AG09309 (cell line): ENCODE measurements around the gene OR52H1.

Experiments
- DNase-seq: peaks from one replicate; pipeline ENCODE4 v3.0.0-alpha.2; 2010; ENCODE audit warnings: low read depth
- H3K4me3 ChIP-seq: 2 replicates; pipeline ENCODE4 v1.5.1; 2011; ENCODE audit warnings: mild to moderate bottlenecking, low read depth, low read length, moderate library complexity; ENCODE audit not compliant: control insufficient read depth
- TF ChIP-seq, protein P1 (sequence below): IDR thresholded peaks from 2 replicates; pipeline ENCODE4 v1.5.1; 2011; ENCODE audit warnings: mild to moderate bottlenecking, low read depth, low read length, inconsistent platforms; ENCODE audit not compliant: insufficient read depth, control insufficient read depth; ENCODE audit errors: missing control alignments

OR52H1 gene

DNA sequence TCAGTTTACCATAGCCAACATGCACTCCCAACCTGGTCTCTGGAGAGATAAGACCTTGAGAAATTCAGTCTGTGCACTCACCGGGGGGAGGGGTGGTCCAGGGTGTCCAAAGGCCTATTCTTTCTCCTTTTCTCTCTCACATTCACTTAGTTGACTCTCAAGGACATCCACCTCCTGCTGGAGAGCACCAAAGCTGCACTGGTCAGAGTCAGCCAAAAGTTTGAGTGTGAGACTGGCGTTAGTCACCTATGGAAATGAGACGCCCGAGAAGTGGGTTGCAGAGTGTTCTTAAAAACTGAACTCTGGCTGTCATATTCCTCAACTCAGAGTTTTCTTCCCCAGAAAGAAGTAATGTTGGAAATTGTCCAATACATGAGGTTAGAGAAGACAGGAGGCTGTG is 26.8 kb downstream of the OR52H1 start:
- TF ChIP-seq, protein P1, sequence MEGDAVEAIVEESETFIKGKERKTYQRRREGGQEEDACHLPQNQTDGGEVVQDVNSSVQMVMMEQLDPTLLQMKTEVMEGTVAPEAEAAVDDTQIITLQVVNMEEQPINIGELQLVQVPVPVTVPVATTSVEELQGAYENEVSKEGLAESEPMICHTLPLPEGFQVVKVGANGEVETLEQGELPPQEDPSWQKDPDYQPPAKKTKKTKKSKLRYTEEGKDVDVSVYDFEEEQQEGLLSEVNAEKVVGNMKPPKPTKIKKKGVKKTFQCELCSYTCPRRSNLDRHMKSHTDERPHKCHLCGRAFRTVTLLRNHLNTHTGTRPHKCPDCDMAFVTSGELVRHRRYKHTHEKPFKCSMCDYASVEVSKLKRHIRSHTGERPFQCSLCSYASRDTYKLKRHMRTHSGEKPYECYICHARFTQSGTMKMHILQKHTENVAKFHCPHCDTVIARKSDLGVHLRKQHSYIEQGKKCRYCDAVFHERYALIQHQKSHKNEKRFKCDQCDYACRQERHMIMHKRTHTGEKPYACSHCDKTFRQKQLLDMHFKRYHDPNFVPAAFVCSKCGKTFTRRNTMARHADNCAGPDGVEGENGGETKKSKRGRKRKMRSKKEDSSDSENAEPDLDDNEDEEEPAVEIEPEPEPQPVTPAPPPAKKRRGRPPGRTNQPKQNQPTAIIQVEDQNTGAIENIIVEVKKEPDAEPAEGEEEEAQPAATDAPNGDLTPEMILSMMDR = no peak
- H3K4me3 ChIP-seq = no peak overlapping the region
- no peak for DNase-seq

DNA sequence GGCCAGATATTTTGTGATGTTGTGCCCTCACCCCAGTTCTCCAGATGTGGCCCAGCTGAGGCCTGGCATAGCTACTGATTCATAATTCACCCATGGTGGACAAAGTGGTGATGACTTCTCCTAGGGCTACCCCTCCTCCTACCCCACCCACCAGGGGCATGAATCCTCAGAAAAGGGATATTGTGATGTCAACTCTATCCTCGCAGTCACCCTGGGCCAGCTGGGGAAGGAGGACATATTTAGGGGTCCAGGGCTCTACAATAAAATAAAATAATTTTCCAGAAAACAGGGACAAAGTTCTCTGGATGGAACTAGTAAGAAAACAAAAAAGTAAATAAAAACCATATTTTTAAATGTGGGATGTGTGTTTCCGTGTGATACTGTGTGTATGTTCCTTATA is 31.7 kb downstream of the OR52H1 start, which contains the start of gene UBQLNL:
TSS of gene UBQLNL (minus strand) at position 101 of the 400 bp plus-strand sequence. CDS start 258 bp downstream, outside the sequence.
- no peak within 1 kb of the TSS for H3K4me3 ChIP-seq
- TF ChIP-seq, protein P1 = no peak

DNA sequence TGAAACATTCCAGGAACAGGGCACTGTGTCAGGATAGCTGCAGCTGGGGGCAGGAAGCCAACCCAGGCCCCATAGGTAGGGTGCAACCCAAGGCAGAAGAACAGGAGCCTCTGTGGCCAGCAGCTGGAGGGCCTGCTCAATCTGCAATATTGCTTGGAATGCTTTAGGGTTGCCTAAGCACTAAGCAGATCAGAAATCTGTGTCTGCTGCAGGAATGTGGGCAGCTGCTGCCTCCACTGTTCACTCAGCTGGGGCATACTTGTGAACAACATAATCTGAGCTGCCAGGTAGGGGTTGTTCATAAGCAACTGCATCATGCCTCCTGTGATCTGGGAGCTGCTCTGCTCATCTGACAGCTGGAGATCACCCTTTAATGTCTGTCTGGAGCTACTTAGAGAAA is 33.5 kb downstream of the OR52H1 start:
- H3K4me3 ChIP-seq = no peak overlapping the region
- DNase-seq = no peak
- TF ChIP-seq, protein P1 = no peak

More for the DNA sequence above, 31.7 kb downstream of the OR52H1 start, which contains the start of gene UBQLNL:
- DNase-seq = no peak

DNA sequence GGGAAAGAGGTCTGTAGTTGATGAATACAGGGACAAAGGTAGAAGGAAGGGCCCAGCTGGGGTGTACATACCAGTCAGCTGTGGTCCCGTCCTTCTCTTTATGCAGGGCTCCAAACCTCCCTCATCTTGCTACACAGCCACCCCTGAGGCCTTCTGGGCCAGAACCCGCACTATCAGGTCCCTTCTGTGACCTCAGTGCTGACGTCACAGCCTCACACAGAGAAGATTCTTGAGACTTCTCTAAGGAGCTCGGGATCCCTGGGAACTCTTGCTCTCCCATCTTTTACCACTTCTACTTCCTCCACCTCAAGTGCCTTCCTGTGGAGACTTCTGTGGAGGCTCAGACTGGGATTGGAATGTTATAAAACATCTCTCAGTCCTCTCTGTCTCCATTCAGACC is 38.5 kb downstream of the OR52H1 start, which contains the start of gene UBQLN3:
TSS of gene UBQLN3 (minus strand) at position 155 of the 400 bp plus-strand sequence. CDS start 399 bp downstream, outside the sequence.
- DNase-seq = no peak
- H3K4me3 ChIP-seq = no peak within 1 kb of the TSS
- TF ChIP-seq, protein P1 = no peak

DNA sequence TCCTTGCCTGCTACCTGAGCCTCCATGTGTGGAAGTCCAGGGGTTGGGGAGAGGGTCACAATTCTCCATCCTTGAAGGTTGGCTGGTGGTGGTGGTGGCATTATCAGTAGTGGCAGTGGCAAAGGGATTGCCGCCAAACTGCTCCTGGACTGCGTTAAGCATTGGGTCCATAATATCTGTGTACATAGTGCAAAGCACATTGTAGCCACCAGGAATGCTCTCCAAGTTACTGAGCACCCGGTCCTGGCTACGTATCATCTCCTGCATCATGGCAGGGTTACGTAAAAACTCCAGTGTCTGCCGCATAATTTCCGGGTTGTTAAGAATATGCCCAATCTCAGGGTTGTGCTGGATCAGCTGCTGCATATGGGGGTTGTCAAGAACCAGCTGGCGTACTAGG is 39.7 kb downstream of the OR52H1 start:
- TF ChIP-seq, protein P1 = no peak
- H3K4me3 ChIP-seq = no peak overlapping the region
- no peak for DNase-seq

DNA sequence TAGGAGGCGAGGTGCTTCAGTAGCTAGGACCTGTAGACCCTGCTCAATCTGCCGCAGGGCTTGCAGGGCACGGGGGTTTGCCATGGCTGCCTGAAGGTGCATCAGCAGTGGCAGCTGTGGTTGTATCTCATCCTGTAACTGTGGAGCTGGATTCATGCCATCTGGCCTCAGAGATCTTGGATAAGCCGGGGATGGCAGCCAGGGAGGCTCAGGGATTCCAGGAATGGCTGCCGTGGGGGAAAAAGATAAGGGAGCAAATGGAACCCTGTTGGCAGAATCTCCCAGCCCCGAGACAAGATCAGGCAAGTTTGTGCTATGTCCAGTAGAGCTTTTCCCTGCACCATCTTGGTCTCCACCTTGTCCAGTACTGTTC is 40.4 kb downstream of the OR52H1 start:
- DNase-seq = no peak
- TF ChIP-seq, protein P1 = no peak
- no peak overlapping the region for H3K4me3 ChIP-seq
